Measurements from ENCODE around the gene MGST2.

MGST2 gene

DNA sequence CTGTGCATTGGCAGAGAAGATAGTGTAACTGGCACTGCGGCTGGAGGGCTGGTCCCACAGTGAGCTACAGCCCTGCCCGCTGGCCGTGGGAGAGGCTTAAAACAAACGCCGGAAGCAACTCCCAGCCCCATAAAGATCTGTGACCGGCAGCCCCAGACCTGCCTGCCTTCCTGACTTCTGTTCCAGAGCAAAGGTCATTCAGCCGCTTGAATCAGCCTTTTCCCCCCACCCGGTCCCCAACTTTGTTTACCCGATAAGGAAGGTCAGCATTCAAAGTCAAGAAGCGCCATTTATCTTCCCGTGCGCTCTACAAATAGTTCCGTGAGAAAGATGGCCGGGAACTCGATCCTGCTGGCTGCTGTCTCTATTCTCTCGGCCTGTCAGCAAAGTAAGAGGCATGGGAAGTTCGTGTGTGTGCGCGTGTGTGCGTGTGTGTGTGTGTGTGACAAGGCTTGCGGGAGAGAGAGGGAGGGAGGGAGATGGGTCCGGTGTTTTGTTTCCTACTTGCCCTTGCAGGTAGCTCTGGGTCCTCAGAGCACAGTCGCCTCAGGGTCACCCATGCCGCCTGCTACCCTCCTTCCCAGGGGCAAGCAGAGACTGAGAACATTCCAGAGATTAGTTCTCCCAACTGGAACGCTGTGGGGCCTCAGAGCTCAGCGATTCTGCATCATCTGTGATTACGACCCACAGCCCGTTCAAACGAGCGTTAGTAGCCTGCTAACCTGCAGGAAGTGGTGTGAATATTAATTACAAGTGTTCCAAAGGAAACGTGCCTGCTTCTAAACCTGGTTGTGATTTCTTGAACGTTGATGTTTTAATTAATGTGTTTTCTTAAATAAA, at the start of gene MGST2:
MGST2 (plus strand) TSS at position 130 of the 840 bp plus-strand sequence; CDS start at position 331, 201 bp downstream.
- Histone ChIP-seq H3K9ac (ENCODE audit: low read length) (peak within 1 kb of the TSS; percentile 87), H3K4me1 (ENCODE audit: control insufficient read depth, insufficient read depth, low read length) (peaks cover 9% of the 10 kb centered on the region), H3K27me3 (replicated peaks; ENCODE audit: control insufficient read depth, insufficient read depth, low read length) (no peaks in the 10 kb centered on the region), H3K4me3 (ENCODE audit: low read length) (peak within 1 kb of the TSS; percentile 91), H3K36me3 (ENCODE audit: control insufficient read depth, insufficient read depth, low read length, severe bottlenecking) (no peaks in the 10 kb centered on the region), H3K9me3 (ENCODE audit: control insufficient read depth, low read length) (no peaks in the 10 kb centered on the region)
- DNase-seq (ENCODE audit: low read depth) = peak; percentile 65

DNA sequence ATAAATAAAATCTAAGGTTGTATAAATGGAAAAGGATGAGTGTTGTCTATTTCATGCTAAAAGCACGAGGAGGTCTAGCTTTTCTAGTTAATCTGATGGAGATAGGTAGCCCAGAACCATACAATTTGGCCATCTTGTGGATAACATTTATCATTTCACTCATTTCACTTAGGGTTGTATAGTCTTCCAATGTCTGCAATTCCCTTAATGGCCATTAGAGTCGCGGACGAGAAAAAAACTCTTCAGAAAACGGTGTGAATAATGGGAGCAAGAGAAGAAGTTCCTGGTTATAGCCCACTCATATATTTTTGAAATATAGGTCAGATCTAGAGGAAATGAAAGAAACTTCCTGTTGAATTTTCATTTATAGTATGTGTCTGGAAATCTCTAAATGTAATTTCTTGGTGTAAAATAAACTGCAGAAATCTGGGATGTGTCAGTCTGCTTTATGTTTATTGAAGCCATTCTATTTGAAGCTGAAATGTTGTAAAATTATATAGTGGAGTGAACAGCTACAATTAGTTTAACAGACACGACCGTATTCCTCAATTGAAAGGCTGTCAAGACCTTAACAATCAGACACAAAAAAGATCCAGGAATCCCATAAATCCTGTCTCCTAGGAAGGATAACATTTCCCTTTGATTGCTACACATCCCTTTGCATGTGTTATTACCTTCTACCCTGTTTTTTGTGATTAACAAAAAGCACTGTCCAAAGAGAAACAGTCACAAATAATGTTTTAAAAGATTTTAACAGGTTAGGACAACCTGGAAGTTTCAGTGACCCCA, 47.7 kb upstream of the MGST2 start:
- no peak overlapping the region for H3K4me3 ChIP-seq (ENCODE audit: low read length)
- no peak for DNase-seq (ENCODE audit: low read depth)
- peaks cover 3% of the 10 kb centered on the region for H3K27me3 ChIP-seq (replicated peaks; ENCODE audit: control insufficient read depth, insufficient read depth, low read length)
- no peak overlapping the region for H3K9ac ChIP-seq (ENCODE audit: low read length)
- no peaks in the 10 kb centered on the region for H3K9me3 ChIP-seq (ENCODE audit: control insufficient read depth, low read length)
- no peaks in the 10 kb centered on the region for H3K4me1 ChIP-seq (ENCODE audit: control insufficient read depth, insufficient read depth, low read length)
- no peaks in the 10 kb centered on the region for H3K36me3 ChIP-seq (ENCODE audit: control insufficient read depth, insufficient read depth, low read length, severe bottlenecking)

DNA sequence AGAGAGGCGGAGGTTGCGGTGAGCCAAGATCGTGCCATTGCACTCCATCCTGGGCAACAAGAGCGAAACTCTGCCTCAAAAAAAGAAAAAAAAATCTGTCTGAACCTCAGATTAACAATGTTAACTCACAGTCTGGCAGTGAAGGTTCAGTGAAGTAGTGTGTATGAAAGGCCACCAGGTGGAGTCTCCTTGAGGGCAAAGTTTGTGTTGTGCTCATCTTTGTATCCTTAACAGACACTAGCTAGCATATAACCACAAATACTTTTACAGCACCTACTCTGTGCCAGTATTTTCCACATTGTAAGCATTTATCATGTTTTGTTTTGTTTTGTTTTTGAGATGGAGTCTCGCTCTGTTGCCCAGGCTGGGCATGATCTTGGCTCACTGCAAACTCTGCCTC, 46.0 kb upstream of the MGST2 start:
- Histone ChIP-seq H3K27me3 (replicated peaks; ENCODE audit: control insufficient read depth, insufficient read depth, low read length) (peaks cover 6% of the 10 kb centered on the region), H3K36me3 (ENCODE audit: control insufficient read depth, insufficient read depth, low read length, severe bottlenecking) (no peaks in the 10 kb centered on the region), H3K4me1 (ENCODE audit: control insufficient read depth, insufficient read depth, low read length) (no peaks in the 10 kb centered on the region), H3K9ac (ENCODE audit: low read length) (no peak overlapping the region), H3K4me3 (ENCODE audit: low read length) (no peak overlapping the region), H3K9me3 (ENCODE audit: control insufficient read depth, low read length) (no peaks in the 10 kb centered on the region)
- DNase-seq (ENCODE audit: low read depth) = peak; percentile 24

DNA sequence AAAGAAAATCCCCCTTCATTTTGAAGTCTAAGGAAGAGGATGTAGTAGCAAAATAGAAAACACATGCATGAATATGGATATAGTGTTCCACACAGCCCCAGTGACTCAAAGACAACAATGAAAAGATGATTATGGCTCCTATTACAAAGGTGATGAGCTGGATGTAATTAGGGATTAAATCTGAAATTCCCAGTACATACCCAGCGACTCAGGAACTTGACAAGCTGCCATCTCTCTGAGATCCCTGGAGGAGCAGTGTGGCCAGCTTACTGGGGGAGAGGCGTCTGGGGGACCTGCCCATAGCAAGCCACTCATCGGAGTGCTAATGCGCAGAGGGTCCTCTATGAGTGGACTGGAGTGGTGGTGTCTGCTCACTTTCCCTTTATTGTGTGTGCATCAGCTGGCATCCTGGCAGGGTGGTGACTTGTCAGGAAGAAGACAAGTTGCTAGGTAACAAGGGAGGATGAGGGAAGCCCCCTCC, 42.7 kb upstream of the MGST2 start:
- Histone ChIP-seq H3K9me3 (ENCODE audit: control insufficient read depth, low read length) (no peaks in the 10 kb centered on the region), H3K9ac (ENCODE audit: low read length) (no peak overlapping the region), H3K27me3 (replicated peaks; ENCODE audit: control insufficient read depth, insufficient read depth, low read length) (peaks cover 8% of the 10 kb centered on the region), H3K36me3 (ENCODE audit: control insufficient read depth, insufficient read depth, low read length, severe bottlenecking) (no peaks in the 10 kb centered on the region), H3K4me1 (ENCODE audit: control insufficient read depth, insufficient read depth, low read length) (no peaks in the 10 kb centered on the region), H3K4me3 (ENCODE audit: low read length) (no peak overlapping the region)
- DNase-seq (ENCODE audit: low read depth) = no peak

DNA sequence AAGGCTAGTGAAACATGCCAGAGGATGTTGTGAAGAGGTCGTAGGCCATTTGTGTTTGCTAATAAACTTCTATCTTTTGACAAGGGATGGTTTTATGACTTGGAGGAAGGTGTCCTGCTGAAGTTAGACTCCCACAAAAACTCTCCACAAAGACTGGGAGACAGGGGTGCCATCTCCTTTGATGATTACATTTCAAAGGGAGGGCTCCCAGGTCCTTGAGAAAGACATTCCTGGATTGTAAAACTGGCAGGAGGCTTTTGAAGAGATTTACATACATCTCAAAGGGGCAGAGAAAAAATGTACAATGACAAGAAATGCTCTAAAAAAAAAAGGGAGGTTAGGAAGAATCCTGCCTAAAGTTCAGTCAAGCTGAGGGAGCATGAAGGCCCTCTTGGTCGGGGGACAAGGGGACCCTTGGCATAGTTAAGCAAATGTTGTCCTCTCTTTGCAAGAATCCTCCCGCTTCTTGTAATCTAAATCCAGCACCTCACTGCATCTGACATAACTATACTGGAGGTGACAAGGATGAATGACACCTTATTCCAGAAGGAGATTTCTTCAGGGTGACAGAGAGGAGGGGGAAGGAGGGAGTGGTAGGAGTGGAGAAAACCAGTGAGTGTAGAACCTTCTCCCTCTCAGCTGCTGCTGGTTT, 41.1 kb upstream of the MGST2 start:
- H3K9ac ChIP-seq (ENCODE audit: low read length) = no peak overlapping the region
- H3K4me3 ChIP-seq (ENCODE audit: low read length) = no peak overlapping the region
- H3K27me3 ChIP-seq (replicated peaks; ENCODE audit: control insufficient read depth, insufficient read depth, low read length) = peaks cover 5% of the 10 kb centered on the region
- H3K9me3 ChIP-seq (ENCODE audit: control insufficient read depth, low read length) = no peaks in the 10 kb centered on the region
- DNase-seq (ENCODE audit: low read depth) = no peak
- H3K36me3 ChIP-seq (ENCODE audit: control insufficient read depth, insufficient read depth, low read length, severe bottlenecking) = no peaks in the 10 kb centered on the region
- no peaks in the 10 kb centered on the region for H3K4me1 ChIP-seq (ENCODE audit: control insufficient read depth, insufficient read depth, low read length)

DNA sequence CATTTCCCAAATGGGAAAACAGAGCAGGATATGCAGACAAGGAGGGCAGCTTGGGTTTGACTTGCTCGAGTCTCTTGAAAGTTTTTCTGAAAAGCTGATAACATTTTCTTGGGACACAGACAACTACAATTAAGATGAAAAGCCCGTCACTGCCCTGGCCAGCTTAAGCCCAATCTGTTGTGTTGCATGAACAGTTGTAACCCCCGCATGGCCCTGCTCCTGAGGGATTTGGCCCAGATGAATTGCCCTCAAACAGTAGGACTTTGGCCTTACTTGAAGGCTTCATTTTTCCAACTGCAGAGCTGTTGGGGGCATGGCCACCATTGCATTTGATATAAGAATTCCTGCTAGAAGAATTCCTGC, 40.5 kb upstream of the MGST2 start:
- no peaks in the 10 kb centered on the region for H3K4me1 ChIP-seq (ENCODE audit: control insufficient read depth, insufficient read depth, low read length)
- H3K36me3 ChIP-seq (ENCODE audit: control insufficient read depth, insufficient read depth, low read length, severe bottlenecking) = no peaks in the 10 kb centered on the region
- no peak overlapping the region for H3K9ac ChIP-seq (ENCODE audit: low read length)
- H3K27me3 ChIP-seq (replicated peaks; ENCODE audit: control insufficient read depth, insufficient read depth, low read length) = peaks cover 5% of the 10 kb centered on the region
- H3K9me3 ChIP-seq (ENCODE audit: control insufficient read depth, low read length) = no peaks in the 10 kb centered on the region
- no peak for DNase-seq (ENCODE audit: low read depth)
- no peak overlapping the region for H3K4me3 ChIP-seq (ENCODE audit: low read length)

DNA sequence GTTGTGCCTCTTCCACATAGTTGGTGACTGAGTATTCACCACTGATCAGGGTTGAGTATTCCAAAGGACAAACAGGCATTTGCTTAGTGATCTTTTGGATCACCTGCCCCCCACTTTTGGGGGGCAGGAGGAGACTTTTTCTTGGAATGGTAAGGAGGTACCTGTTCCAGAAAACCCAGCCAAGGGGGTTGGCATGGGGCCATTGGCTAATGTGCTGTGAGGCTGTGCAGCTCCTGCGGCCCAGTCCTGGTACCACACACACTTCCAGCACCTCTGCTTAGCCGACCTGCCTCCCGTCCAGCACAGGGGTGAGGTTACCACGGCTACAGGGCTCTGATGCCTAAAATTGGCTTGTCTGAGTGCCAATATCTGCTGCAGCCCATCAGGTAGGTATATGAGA, 40.1 kb upstream of the MGST2 start:
- Histone ChIP-seq H3K27me3 (replicated peaks; ENCODE audit: control insufficient read depth, insufficient read depth, low read length) (peaks cover 5% of the 10 kb centered on the region), H3K4me1 (ENCODE audit: control insufficient read depth, insufficient read depth, low read length) (no peaks in the 10 kb centered on the region), H3K9me3 (ENCODE audit: control insufficient read depth, low read length) (no peaks in the 10 kb centered on the region), H3K36me3 (ENCODE audit: control insufficient read depth, insufficient read depth, low read length, severe bottlenecking) (no peaks in the 10 kb centered on the region), H3K9ac (ENCODE audit: low read length) (no peak overlapping the region), H3K4me3 (ENCODE audit: low read length) (no peak overlapping the region)
- DNase-seq (ENCODE audit: low read depth) = no peak

DNA sequence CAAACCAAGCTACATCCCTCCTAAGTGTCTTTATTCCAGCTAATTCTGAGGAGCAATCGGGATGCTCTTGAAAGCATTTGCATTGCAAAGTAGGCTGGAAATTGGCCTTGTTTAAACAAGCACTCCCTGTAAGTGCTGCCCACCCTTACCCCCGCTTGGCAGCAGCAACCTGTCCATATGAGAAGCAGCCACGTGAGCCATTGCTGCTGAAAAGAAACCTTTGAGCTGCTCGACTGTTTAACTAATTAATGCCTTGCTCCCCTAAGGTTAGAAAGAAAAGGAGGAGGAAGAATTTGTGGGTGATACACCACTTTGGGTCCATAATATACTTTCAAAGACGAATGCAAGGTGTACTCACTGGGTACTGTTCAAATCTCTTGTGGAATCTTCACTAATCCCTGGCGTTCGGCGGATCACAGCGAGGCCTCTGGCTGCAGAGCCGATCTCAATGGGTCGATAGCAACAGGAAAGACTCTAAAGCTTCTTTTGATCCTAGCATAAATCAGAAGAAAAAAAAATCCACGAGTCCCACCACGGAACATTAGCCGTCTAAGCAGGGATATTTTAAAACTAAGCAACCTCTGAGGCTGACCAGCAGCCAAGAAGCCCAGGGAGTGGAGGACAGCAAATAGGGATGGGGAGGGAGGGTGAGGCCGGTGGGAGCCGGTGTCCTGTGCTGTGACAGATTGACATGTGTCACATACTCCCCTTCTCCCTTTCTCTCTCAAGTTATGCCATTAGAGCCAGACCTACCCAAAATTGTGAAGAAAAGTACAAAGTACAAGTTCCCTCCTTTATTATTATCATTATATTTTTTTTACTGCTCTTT, 37.2 kb upstream of the MGST2 start:
- H3K27me3 ChIP-seq (replicated peaks; ENCODE audit: control insufficient read depth, insufficient read depth, low read length) = peaks cover 5% of the 10 kb centered on the region
- no peaks in the 10 kb centered on the region for H3K9me3 ChIP-seq (ENCODE audit: control insufficient read depth, low read length)
- peaks cover 2% of the 10 kb centered on the region for H3K4me1 ChIP-seq (ENCODE audit: control insufficient read depth, insufficient read depth, low read length)
- H3K9ac ChIP-seq (ENCODE audit: low read length) = no peak overlapping the region
- no peaks in the 10 kb centered on the region for H3K36me3 ChIP-seq (ENCODE audit: control insufficient read depth, insufficient read depth, low read length, severe bottlenecking)
- DNase-seq (ENCODE audit: low read depth) = no peak
- H3K4me3 ChIP-seq (ENCODE audit: low read length) = no peak overlapping the region

DNA sequence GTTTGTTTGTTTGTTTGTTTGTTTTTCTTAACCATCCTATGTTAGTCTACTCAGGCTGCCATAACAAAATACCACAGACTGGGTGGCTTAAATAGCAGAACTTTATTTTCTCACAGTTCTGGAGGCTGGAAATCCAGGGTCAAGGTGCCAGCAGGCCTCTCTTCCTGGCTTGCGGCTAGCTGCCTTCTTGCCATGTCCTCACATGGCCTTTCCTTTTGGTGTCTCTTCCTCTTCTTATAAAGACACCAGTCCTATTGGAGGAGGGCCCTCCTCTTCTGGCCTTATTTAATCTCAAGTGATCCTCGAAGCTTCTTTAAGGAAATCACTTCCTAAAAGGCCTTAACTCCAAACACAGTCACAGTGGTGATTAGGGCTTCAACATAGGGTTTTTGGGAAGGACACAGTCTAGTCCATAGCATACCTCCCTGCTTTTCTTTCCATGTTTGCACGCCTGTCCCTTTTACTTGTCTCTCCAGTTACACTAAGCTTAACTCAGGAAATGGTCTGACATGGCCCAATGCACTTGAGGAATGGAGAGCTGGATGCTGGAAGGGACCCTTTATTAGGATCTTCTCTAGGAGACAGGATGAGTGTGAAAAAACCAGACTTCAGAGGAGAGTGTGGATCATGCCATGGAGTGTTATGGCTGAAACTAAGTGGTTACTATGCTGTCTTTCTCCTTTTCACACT, 36.0 kb upstream of the MGST2 start:
- peaks cover 5% of the 10 kb centered on the region for H3K4me1 ChIP-seq (ENCODE audit: control insufficient read depth, insufficient read depth, low read length)

DNA sequence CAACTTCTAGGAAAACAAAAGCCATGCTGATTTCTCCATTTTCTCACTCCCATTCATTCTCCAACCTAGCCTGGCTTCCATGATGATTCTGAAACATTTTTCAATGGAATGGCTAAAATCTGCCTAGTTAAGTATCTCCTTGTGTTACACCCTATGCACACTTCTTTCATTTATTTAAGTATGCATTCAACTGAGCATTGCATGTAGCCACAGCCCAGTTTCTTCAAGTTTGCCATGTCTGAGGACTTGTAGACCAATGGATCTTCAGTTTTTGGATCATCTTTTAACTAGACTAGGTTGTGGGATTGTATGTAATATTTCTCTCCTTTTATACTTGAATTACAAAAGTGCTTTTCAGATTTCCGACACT, 35.5 kb upstream of the MGST2 start:
- H3K27me3 ChIP-seq (replicated peaks; ENCODE audit: control insufficient read depth, insufficient read depth, low read length) = no peaks in the 10 kb centered on the region
- peaks cover 5% of the 10 kb centered on the region for H3K4me1 ChIP-seq (ENCODE audit: control insufficient read depth, insufficient read depth, low read length)
- no peaks in the 10 kb centered on the region for H3K36me3 ChIP-seq (ENCODE audit: control insufficient read depth, insufficient read depth, low read length, severe bottlenecking)
- H3K9me3 ChIP-seq (ENCODE audit: control insufficient read depth, low read length) = no peaks in the 10 kb centered on the region
- no peak for DNase-seq (ENCODE audit: low read depth)
- no peak overlapping the region for H3K9ac ChIP-seq (ENCODE audit: low read length)
- H3K4me3 ChIP-seq (ENCODE audit: low read length) = no peak overlapping the region

More for the DNA sequence above, 36.0 kb upstream of the MGST2 start:
- H3K9ac ChIP-seq (ENCODE audit: low read length) = no peak overlapping the region
- DNase-seq (ENCODE audit: low read depth) = peak; percentile 30
- no peaks in the 10 kb centered on the region for H3K9me3 ChIP-seq (ENCODE audit: control insufficient read depth, low read length)
- H3K4me3 ChIP-seq (ENCODE audit: low read length) = no peak overlapping the region
- H3K27me3 ChIP-seq (replicated peaks; ENCODE audit: control insufficient read depth, insufficient read depth, low read length) = peaks cover 3% of the 10 kb centered on the region
- H3K36me3 ChIP-seq (ENCODE audit: control insufficient read depth, insufficient read depth, low read length, severe bottlenecking) = no peaks in the 10 kb centered on the region

Data from adipocyte (in vitro differentiated cells).